PFSK-1 (cell line): ENCODE results near the gene ADAMTS16.

Experiments used
- FOXP2 ChIP-seq: optimal IDR thresholded peaks from 2 replicates; pipeline ENCODE3; 2011; ENCODE audit warnings: borderline replicate concordance, control low read depth, inconsistent platforms; ENCODE audit not compliant: insufficient read depth; ENCODE audit errors: extremely low read length, extremely low read depth
- POLR2AphosphoS5 ChIP-seq: IDR thresholded peaks from 2 replicates; pipeline ENCODE4 v1.6.1; 2012; ENCODE audit warnings: low read depth, mild to moderate bottlenecking, control low read depth, low read length, moderate library complexity
- SIN3A ChIP-seq: IDR thresholded peaks from 2 replicates; pipeline ENCODE4 v1.6.1; 2012; ENCODE audit warnings: mild to moderate bottlenecking, low read length, moderate library complexity, borderline replicate concordance; ENCODE audit not compliant: insufficient read depth
- TAF1 ChIP-seq: IDR thresholded peaks from 2 replicates; pipeline ENCODE4 v1.6.1; 2012; ENCODE audit warnings: low read length, control low read depth, borderline replicate concordance; ENCODE audit not compliant: insufficient read depth
- TF ChIP-seq, protein P1 (sequence below), 2 experiments: IDR thresholded peaks; 2 replicates each; pipeline versions ENCODE4 v1.6.1 to v1.8.0; 2011 to 2012; ENCODE audit warnings: low read depth in 2 of 2, low read length in 2 of 2, control low read depth in 1 of 2, inconsistent platforms in 1 of 2, mild to moderate bottlenecking in 1 of 2, moderate library complexity in 1 of 2; ENCODE audit not compliant: insufficient read depth in 1 of 2

The ADAMTS16 gene

DNA sequence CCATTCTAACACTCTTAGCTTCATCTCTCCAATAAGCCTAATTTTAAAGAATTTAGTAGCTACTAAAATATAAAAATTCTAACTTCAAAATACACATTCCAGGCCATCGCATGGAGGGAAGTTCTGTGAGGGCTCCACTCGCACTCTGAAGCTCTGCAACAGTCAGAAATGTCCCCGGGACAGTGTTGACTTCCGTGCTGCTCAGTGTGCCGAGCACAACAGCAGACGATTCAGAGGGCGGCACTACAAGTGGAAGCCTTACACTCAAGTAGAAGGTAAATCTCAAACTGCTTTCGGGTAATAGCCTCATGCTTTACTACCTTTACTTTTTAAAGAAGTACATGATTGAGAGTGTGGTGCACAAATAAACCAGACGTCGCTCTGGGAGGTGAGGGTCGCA is 94.8 kb downstream of the ADAMTS16 start:
- peak; percentile 95 for TF ChIP-seq FOXP2
- TF ChIP-seq POLR2AphosphoS5 = no peak

DNA sequence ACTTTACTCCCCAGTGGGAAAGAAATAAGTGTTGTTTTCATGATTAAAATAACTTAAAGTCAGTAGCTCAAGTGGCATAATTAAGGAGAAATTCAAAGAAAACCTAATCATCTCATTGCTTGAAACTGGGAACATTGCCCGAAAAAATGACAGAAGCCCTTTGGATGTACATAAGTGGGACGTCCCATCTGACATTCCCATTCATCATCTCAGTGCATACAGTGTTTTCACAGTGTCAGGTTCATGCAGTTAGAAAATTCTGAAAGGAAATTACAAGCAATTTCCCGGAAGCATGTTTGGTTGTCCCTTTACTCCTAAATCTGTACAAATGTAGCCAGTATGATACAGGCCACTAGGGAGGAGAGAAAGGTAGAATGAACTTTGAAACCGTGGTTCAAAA is 95.6 kb downstream of the ADAMTS16 start:
- TF ChIP-seq TAF1 = no peak
- TF ChIP-seq POLR2AphosphoS5 = 0 out of 2 replicates have a peak, but pooled peaks have one; percentile 23
- TF ChIP-seq FOXP2 = no peak
- TF ChIP-seq, protein P1, sequence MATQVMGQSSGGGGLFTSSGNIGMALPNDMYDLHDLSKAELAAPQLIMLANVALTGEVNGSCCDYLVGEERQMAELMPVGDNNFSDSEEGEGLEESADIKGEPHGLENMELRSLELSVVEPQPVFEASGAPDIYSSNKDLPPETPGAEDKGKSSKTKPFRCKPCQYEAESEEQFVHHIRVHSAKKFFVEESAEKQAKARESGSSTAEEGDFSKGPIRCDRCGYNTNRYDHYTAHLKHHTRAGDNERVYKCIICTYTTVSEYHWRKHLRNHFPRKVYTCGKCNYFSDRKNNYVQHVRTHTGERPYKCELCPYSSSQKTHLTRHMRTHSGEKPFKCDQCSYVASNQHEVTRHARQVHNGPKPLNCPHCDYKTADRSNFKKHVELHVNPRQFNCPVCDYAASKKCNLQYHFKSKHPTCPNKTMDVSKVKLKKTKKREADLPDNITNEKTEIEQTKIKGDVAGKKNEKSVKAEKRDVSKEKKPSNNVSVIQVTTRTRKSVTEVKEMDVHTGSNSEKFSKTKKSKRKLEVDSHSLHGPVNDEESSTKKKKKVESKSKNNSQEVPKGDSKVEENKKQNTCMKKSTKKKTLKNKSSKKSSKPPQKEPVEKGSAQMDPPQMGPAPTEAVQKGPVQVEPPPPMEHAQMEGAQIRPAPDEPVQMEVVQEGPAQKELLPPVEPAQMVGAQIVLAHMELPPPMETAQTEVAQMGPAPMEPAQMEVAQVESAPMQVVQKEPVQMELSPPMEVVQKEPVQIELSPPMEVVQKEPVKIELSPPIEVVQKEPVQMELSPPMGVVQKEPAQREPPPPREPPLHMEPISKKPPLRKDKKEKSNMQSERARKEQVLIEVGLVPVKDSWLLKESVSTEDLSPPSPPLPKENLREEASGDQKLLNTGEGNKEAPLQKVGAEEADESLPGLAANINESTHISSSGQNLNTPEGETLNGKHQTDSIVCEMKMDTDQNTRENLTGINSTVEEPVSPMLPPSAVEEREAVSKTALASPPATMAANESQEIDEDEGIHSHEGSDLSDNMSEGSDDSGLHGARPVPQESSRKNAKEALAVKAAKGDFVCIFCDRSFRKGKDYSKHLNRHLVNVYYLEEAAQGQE (IDR thresholded peaks at IDR 0.05; ENCODE audit: insufficient read depth in 1 of 2, low read depth in 2 of 2, low read length in 2 of 2) = no peak

DNA sequence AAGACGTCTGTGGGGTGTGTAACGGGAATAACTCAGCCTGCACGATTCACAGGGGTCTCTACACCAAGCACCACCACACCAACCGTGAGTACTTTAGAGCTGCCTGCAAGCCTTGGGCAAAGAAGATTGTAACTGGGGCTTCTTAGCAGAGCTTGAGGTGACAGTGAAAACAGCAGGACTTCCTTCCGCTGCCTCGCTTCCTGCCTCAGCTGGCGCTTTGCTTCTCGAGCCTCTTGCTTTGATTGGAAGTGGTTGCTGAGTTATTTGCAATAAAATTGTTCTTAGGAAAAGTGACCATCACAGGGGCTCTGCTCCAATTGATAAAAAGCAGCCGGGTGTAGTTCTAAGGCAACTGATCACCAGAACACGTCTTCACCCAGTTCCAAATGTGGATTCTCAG is 99.1 kb downstream of the ADAMTS16 start:
- TF ChIP-seq, protein P1 (IDR thresholded peaks at IDR 0.05; ENCODE audit: insufficient read depth in 1 of 2, low read depth in 2 of 2, low read length in 2 of 2) = no peak
- no peak for TF ChIP-seq POLR2AphosphoS5
- no peak for TF ChIP-seq SIN3A
- no peak for TF ChIP-seq FOXP2
- no peak for TF ChIP-seq TAF1

DNA sequence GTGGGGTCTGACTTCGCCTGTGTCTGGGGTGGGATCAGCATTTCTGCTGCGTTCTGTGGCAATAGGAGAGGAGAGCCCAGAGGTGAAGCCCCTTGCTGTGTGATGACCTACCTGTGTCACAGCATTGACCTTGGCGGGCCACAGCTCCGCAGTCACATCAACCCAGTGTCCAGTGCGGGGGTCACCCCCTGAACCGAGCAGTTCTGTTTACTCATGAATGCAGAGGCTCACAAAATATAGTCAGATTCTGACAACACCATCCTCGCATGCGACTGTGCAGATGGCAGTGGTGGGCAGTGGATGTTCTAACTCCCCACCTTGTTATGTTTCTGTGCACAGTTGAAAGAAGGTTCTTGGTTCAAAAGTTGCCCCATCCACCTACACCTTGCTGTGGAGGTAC is 100.1 kb downstream of the ADAMTS16 start:
- TF ChIP-seq POLR2AphosphoS5 (no peak), SIN3A (no peak)

DNA sequence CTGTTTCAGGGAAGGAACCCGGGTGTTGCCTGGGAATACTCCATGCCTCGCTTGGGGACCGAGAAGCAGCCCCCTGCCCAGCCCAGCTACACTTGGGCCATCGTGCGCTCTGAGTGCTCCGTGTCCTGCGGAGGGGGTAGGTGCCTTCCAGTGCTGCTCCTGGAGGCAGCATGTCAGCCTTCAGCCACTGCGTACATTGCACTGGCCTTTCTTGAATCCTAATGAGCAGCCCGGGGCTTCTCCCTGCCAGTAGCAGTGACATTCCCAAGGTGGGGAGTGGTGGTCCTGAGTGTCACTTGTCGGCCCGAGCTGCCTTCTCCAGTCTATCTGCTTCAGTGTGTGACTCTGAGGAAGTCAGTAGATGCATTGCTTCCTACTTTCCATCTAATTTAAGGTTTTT is 101.9 kb downstream of the ADAMTS16 start:
- TF ChIP-seq POLR2AphosphoS5 = no peak
- TF ChIP-seq FOXP2 = no peak
- TF ChIP-seq TAF1 = no peak
- TF ChIP-seq, protein P1 (IDR thresholded peaks at IDR 0.05; ENCODE audit: insufficient read depth in 1 of 2, low read depth in 2 of 2, low read length in 2 of 2) = no peak
- TF ChIP-seq SIN3A = no peak

DNA sequence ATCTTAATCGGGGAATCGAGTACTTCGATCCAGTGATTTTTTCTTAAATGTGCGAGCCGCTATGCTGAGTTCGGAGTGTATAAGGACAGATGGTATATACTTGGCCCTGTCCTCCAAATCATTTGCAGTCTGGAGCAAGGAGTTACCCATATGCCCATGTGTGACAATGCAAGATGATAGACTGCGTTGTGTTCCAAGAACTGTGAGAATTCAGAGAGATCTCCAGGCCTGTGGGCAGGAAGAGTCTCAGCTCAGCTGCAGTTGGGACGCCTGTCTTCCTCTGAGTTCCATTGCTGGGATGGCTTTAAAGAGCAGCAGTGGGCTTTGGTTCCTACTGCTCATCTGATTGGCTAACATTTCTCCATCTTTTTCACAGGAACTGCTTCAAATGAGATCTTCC is 106.6 kb downstream of the ADAMTS16 start:
- TF ChIP-seq FOXP2 (no peak), SIN3A (no peak), TAF1 (no peak), POLR2AphosphoS5 (no peak)
- TF ChIP-seq, protein P1 (IDR thresholded peaks at IDR 0.05; ENCODE audit: insufficient read depth in 1 of 2, low read depth in 2 of 2, low read length in 2 of 2) = no peak
